GM06990 (cell line): ENCODE measurements around the gene CENPW.
A peak's percentile ranks its signal among the peaks of the same experiment; 100 is the strongest.

ENCODE experiments used
- DNase-seq: peaks from one replicate; pipeline ENCODE4 v3.0.0-alpha.2; 2011; ENCODE audit not compliant: insufficient read length; ENCODE audit errors: extremely low read depth
- H3K27me3 ChIP-seq: replicated peaks from 2 replicates; pipeline ENCODE4 v1.6.0; 2011; ENCODE audit warnings: low read length; ENCODE audit not compliant: control insufficient read depth, insufficient read depth
- H3K36me3 ChIP-seq: 2 replicates; pipeline ENCODE4 v1.5.1; 2011; ENCODE audit warnings: low read length; ENCODE audit not compliant: control insufficient read depth, insufficient read depth
- H3K4me3 ChIP-seq: replicated peaks from 2 replicates; pipeline ENCODE4 v1.5.1; 2011; ENCODE audit warnings: low read depth, mild to moderate bottlenecking, control low read depth, low read length
- TF ChIP-seq, protein P1 (sequence below): IDR thresholded peaks from 2 replicates; pipeline ENCODE4 v1.5.1; 2011; ENCODE audit warnings: low read length, control low read depth, mild to moderate bottlenecking, inconsistent platforms; ENCODE audit not compliant: insufficient read depth, poor library complexity, severe bottlenecking

CENPW gene

DNA sequence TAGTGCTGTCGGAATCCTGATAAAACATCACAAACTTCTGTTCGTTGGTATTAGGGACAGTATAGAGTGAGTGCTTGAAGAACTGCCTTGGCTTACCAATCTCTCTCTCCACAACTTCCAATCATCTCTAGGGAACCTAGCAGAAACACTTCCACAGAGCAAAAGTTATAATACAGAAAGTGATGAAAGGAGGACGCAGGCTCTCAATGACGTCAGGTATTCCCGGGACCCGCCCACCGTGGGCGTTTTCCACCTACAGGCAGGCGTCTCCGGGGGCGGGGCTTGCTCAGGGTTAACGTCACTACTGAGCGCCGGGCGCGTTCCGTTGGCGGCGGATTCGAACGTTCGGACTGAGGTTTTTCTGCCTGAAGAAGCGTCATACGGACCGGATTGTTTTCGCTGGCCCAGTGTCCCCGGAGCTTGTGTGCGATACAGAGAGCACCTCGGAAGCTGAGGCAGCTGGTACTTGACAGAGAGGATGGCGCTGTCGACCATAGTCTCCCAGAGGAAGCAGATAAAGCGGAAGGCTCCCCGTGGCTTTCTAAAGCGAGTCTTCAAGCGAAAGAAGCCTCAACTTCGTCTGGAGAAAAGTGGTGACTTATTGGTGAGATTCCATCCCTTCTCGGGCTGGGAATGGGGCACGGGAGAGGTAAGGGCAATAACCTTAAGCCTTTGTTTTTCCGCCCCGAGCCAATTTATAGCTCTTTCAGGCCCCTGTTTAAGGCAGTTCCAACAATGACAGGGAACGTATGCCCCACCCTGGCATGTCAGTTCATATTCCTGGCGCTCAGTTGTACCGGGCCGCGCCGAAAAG, at the start of gene CENPW:
Gene CENPW (plus strand): TSS at position 320 of the 814 bp plus-strand sequence. CDS start 159 bp downstream, at position 479.
- DNase-seq = peak; percentile 91
- H3K4me3 ChIP-seq = peak within 1 kb of the TSS; percentile 67

DNA sequence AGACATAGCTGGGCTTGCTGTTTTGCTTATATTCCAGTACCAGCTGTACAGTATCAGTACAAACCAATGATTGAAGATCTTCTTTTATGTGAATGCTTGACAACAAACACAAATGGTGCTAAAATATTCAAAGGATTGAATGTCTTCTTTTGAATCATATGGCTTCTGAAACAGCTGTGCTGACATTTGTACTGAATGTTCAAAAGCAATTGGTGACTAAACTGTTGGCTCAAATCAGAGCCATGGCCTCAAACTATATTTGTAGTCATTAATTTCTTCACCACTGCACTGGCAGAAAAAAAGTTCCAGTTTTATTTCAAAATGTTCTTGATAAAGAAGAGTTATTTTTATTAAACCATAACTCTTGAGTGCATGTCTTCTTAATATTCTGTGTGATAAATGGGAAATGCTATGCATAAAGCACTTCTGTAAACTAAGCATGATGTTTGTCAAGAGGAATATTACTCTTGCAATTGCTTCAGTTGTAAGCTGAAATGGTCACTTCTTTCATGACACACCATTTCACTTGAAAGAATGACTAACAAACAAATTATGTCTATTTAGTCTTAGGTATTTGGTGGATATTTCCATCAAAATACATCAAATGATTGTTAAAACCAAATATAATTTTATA, 45.9 kb upstream of the CENPW start:
- no peak overlapping the region for H3K4me3 ChIP-seq
- no peak for DNase-seq
- H3K36me3 ChIP-seq = no peaks in the 10 kb centered on the region
- TF ChIP-seq, protein P1, sequence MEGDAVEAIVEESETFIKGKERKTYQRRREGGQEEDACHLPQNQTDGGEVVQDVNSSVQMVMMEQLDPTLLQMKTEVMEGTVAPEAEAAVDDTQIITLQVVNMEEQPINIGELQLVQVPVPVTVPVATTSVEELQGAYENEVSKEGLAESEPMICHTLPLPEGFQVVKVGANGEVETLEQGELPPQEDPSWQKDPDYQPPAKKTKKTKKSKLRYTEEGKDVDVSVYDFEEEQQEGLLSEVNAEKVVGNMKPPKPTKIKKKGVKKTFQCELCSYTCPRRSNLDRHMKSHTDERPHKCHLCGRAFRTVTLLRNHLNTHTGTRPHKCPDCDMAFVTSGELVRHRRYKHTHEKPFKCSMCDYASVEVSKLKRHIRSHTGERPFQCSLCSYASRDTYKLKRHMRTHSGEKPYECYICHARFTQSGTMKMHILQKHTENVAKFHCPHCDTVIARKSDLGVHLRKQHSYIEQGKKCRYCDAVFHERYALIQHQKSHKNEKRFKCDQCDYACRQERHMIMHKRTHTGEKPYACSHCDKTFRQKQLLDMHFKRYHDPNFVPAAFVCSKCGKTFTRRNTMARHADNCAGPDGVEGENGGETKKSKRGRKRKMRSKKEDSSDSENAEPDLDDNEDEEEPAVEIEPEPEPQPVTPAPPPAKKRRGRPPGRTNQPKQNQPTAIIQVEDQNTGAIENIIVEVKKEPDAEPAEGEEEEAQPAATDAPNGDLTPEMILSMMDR = no peak
- no peaks in the 10 kb centered on the region for H3K27me3 ChIP-seq

More for the DNA sequence above, at the start of gene CENPW:
- TF ChIP-seq, protein P1 = no peak
- H3K27me3 ChIP-seq = no peaks in the 10 kb centered on the region
- no peaks in the 10 kb centered on the region for H3K36me3 ChIP-seq

DNA sequence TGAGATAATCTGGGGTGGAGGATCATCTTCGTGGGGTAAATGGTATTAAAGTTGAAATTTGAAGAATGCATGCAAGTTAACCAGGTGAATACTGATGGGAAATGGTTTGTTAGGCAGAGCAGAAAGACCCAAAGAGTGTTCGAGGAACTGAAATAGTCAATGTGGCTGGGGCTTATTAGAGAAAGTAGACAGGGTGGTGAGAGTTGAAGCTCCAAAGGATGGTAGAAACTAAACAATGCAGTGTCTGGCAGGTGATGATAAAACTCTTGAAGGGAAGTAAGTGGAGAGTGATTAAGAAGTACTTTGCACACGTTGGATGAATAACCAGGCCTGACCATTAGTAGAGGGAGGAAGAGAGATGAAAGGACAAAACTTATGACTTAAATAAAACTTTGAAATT, 39.8 kb upstream of the CENPW start:
- H3K36me3 ChIP-seq = no peaks in the 10 kb centered on the region
- TF ChIP-seq, protein P1 = no peak
- H3K4me3 ChIP-seq = no peak overlapping the region
- no peak for DNase-seq
- no peaks in the 10 kb centered on the region for H3K27me3 ChIP-seq

DNA sequence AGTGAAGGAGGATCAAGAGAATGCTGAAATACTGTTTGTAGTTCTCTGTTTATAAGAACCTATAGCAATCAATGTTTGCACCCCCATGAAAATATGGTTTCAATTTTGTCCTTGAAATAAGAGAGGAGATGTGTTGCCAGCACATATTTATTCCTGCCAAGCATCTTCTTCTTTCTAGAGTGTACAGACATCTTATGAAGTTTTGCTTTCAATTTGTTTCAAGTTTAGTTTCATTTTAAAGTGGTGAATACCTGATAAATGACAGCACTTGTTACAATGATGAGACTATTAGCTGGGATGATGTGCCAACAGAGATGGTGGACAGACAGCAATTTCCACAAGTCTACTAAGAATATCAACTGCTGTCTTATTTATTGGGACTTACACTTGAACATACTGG, 39.2 kb upstream of the CENPW start:
- peak; percentile 8 for DNase-seq
- Histone ChIP-seq H3K27me3 (no peaks in the 10 kb centered on the region), H3K4me3 (no peak overlapping the region), H3K36me3 (no peaks in the 10 kb centered on the region)
- TF ChIP-seq, protein P1 = no peak

DNA sequence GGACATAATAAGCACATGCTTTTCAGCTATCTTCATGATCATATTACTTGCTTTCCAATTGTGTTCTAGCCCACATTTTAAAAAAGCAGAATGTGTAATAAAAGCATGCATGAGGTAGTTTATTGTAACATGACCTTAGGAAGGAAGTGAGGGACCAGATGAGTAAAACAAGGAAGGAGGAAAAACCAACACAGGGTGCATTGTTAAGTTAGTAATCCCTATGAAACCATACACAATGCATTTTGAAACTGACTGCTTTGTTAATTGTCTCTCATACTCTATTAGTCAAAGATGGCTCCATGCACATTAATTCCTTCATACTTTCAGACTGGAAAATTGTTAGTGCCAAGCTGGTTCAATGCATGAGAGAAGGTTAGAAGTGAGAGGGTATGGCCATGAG, 37.7 kb upstream of the CENPW start:
- H3K27me3 ChIP-seq = no peaks in the 10 kb centered on the region
- H3K4me3 ChIP-seq = no peak overlapping the region
- H3K36me3 ChIP-seq = no peaks in the 10 kb centered on the region
- no peak for DNase-seq
- TF ChIP-seq, protein P1 = no peak
